Inflammatory macrophage (primary cell): ENCODE results near the gene MEN1.
A peak's percentile ranks its signal among the peaks of the same experiment; 100 is the strongest.

Source experiments
- DNase-seq, 2 donors: peaks; one replicate each; pipeline ENCODE4 v3.0.0-alpha.2; 2020 to 2022

The MEN1 gene

GRCh38 chr11:64801158-64801464, 9.2 kb downstream of the MEN1 start:
- DNase-seq: no peak

- no peak for DNase-seq
Measured at GRCh38 chr11:64800303-64801157, 9.8 kb downstream of the MEN1 start.

- no peak for DNase-seq
Measured at GRCh38 chr11:64799623-64800302, 10.6 kb downstream of the MEN1 start.

- no peak for DNase-seq
Measured at GRCh38 chr11:64799256-64799622, 11.1 kb downstream of the MEN1 start.

- no peak for DNase-seq
Measured at GRCh38 chr11:64796757-64797541, 13.4 kb downstream of the MEN1 start.

- no peak for DNase-seq
Measured at GRCh38 chr11:64796047-64796756, 14.1 kb downstream of the MEN1 start.

- DNase-seq: no peak
Measured at GRCh38 chr11:64794526-64794925, 15.8 kb downstream of the MEN1 start.

- DNase-seq: no peak
Measured at GRCh38 chr11:64793271-64794160, 16.8 kb downstream of the MEN1 start.

- DNase-seq: no peak
Measured at GRCh38 chr11:64792482-64792881, 17.9 kb downstream of the MEN1 start.

GRCh38 chr11:64791781-64792291, 18.5 kb downstream of the MEN1 start:
- DNase-seq: no peak

- DNase-seq: no peak
Measured at GRCh38 chr11:64790205-64791095, 19.9 kb downstream of the MEN1 start.

GRCh38 chr11:64789331-64790204, 20.8 kb downstream of the MEN1 start:
- no peak for DNase-seq

GRCh38 chr11:64788321-64789215, 21.8 kb downstream of the MEN1 start:
- no peak for DNase-seq

- peak; percentile 66 to 70 for DNase-seq
Measured at GRCh38 chr11:64787526-64788320, 22.6 kb downstream of the MEN1 start.

- DNase-seq: no peak
Measured at GRCh38 chr11:64786308-64786707, 24.0 kb downstream of the MEN1 start.

- DNase-seq: no peak
Measured at GRCh38 chr11:64784813-64785581, 25.4 kb downstream of the MEN1 start.
